K562 (cell line): ENCODE measurements around the gene SGMS1. TPM values are rescaled to one million over a fixed set of nuclear protein-coding genes. Genes with fewer than 3 reads are reported as not detected.

Experiments
- ATAC-seq: fragments of 200-7000 bp; cut with Tn5 transposase; 3 replicates; pipeline ENCODE4 v1.9.1; 2020; ENCODE audit warnings: moderate library complexity
- BruUV-seq: library from RNA; stranded (reverse); fragments of 400-500 nt; replicated peaks from 2 replicates; lab custom pipeline; 2021; lab: Mats Ljungman, UMichigan
- CTCF ChIA-PET: fragments of 300-600 bp; formaldehyde crosslinking; extraction: SDS; loops from one replicate; lab custom pipeline; 2021; ENCODE audit warnings: low intra/inter-chr PET ratio; lab: Yijun Ruan, JAX
- POLR2A ChIA-PET: fragments of 300-600, 350-650 bp; sonication (Branson Sonifier 250); formaldehyde crosslinking; extraction: SDS; loops from one replicate; lab custom pipeline; 2021; ENCODE audit warnings: antibody characterized with exemption, inconsistent platforms; lab: Yijun Ruan, JAX
- DNase-seq, 4 experiments: peaks; one replicate each; pipeline versions ENCODE4 v3.0.0 to v3.0.0-alpha.2; 2011 to 2018; ENCODE audit warnings: low spot score in 3 of 4, mixed read lengths in 3 of 4; ENCODE audit errors: extremely low read depth in 1 of 4
- FAIRE-seq: peaks from 2 replicates; lab custom pipeline; 2011; peaks lifted over from hg19 to GRCh38; lab: Jason Lieb, UNC
- H2AFZ ChIP-seq: 2 replicates; pipeline ENCODE4 v1.6.0; 2011; ENCODE audit warnings: low read depth, low read length, control low read depth, inconsistent platforms
- H3K27ac ChIP-seq: fragments of 200-600 bp; 3 replicates; pipeline ENCODE4 v1.8.0; 2011; ENCODE audit warnings: low read depth, mild to moderate bottlenecking, control low read depth, inconsistent platforms, low read length, moderate library complexity, mixed read lengths; ENCODE audit errors: extremely low read depth
- H3K27me3 ChIP-seq, 2 experiments: fragments of 300-600 bp in 1 of 2; 2 replicates in 1 of 2; 3 replicates in 1 of 2; pipeline versions ENCODE4 v1.6.0 to v1.8.0; 2011; ENCODE audit warnings: inconsistent platforms in 2 of 2, low read length in 2 of 2, mild to moderate bottlenecking in 1 of 2, mixed read lengths in 1 of 2, moderate library complexity in 1 of 2; ENCODE audit not compliant: control insufficient read depth in 2 of 2, insufficient read depth in 2 of 2
- H3K36me3 ChIP-seq: fragments of 300-600 bp; 3 replicates; pipeline ENCODE4 v1.8.0; 2011; ENCODE audit warnings: mild to moderate bottlenecking, low read length, inconsistent platforms; ENCODE audit not compliant: control insufficient read depth, insufficient read depth
- H3K4me1 ChIP-seq, 2 experiments: fragments of 200-600 bp in 1 of 2; replicated peaks in 1 of 2; 2 replicates in 1 of 2; 3 replicates in 1 of 2; pipeline versions ENCODE4 v1.5.1 to v1.8.0; 2011; ENCODE audit warnings: inconsistent platforms in 2 of 2, low read length in 2 of 2, mild to moderate bottlenecking in 1 of 2, mixed read lengths in 1 of 2, moderate library complexity in 1 of 2; ENCODE audit not compliant: control insufficient read depth in 2 of 2, insufficient read depth in 2 of 2
- H3K4me2 ChIP-seq: 2 replicates; pipeline ENCODE4 v1.6.1; 2011; ENCODE audit warnings: low read length, control low read depth, inconsistent platforms, mixed read lengths; ENCODE audit not compliant: insufficient read depth
- H3K4me3 ChIP-seq: fragments of 200-600 bp; sonication (generic), shearing (Covaris generic); 2 replicates; pipeline ENCODE4 v1.5.1; 2016; ENCODE audit warnings: control low read depth, inconsistent platforms
- H3K79me2 ChIP-seq: fragments of 200-600 bp; 3 replicates; pipeline ENCODE4 v1.8.0; 2011; ENCODE audit warnings: low read length, inconsistent platforms; ENCODE audit not compliant: control insufficient read depth, insufficient read depth
- H3K9ac ChIP-seq, 2 experiments: 2 replicates each; pipeline versions ENCODE4 v1.6.0 to v1.6.1; 2011; ENCODE audit warnings: low read depth in 2 of 2, low read length in 2 of 2, control low read depth in 1 of 2, inconsistent platforms in 1 of 2, mild to moderate bottlenecking in 1 of 2, mixed read lengths in 1 of 2; ENCODE audit not compliant: insufficient read depth in 1 of 2
- H3K9me1 ChIP-seq: one replicate; pipeline ENCODE4 v1.6.0; 2011; ENCODE audit warnings: inconsistent platforms, mild to moderate bottlenecking, low read length, moderate library complexity; ENCODE audit not compliant: control insufficient read depth, insufficient read depth
- H3K9me3 ChIP-seq: replicated peaks from 2 replicates; pipeline ENCODE4 v1.5.1; 2011; ENCODE audit warnings: low read depth, low read length, inconsistent platforms; ENCODE audit not compliant: control insufficient read depth, insufficient read depth
- H4K20me1 ChIP-seq: replicated peaks from 2 replicates; pipeline ENCODE4 v1.6.1; 2011; ENCODE audit warnings: low read length, inconsistent platforms, mixed read lengths; ENCODE audit not compliant: control insufficient read depth, insufficient read depth
- IRF2 ChIP-seq: sonication (generic); formaldehyde crosslinking; IDR thresholded peaks from 2 replicates; pipeline ENCODE4 v1.8.1; 2022; ENCODE audit warnings: mild to moderate bottlenecking, missing genetic modification reagents
- MEF2A ChIP-seq: IDR thresholded peaks from 2 replicates; pipeline ENCODE4 v1.6.1; 2011; ENCODE audit warnings: low read depth, mild to moderate bottlenecking, low read length, moderate library complexity; ENCODE audit not compliant: control insufficient read depth
- SMARCE1 ChIP-seq: fragments of 450-650 bp; IDR thresholded peaks from 2 replicates; pipeline ENCODE4 v1.7.1; 2016; ENCODE audit warnings: mild to moderate bottlenecking
- ZNF140 ChIP-seq: fragments of 250-450 bp; sonication (Bioruptor Pico); IDR thresholded peaks from 2 replicates; pipeline ENCODE4 v1.8.0; 2021; ENCODE audit warnings: moderate library complexity, mild to moderate bottlenecking, inconsistent platforms
- WGBS: fragments of 100-300 bp; shearing (Covaris generic); methylation state at CpG from one replicate; pipeline ENCODE4 v1.1.6; 2016; ENCODE audit warnings: low coverage, mixed read lengths; ENCODE audit not compliant: insufficient coverage; ENCODE audit errors: missing lambda C conversion rate; 5-methylcytosine and 5-hydroxymethylcytosine counted together
- in situ Hi-C: fragments of 300-500 bp; cut with MboI; formaldehyde crosslinking; loops from 4 replicates; pipeline ENCODE4 v1.15.0; 2018; ENCODE audit warnings: inconsistent platforms, mixed read lengths
- intact Hi-C: fragments of 100-400 bp; cut with micrococcal nuclease; formaldehyde crosslinking; loops from 2 replicates; pipeline ENCODE4 v1.14.2; 2022
- polyA plus RNA-seq, 8 experiments: library from polyadenylated mRNA; depleted of rRNA in 4 of 8; stranded (reverse) in 5 of 8; unstranded in 3 of 8; fragments of >200 nt; fragmentation: Nextera tagmentation in 2 of 8; fragmentation: Illumina TruSeq in 1 of 8; extraction: Ambion mirVana in 2 of 8; extraction: Trizol in 1 of 8; gene quantifications; 2 replicates each; pipeline versions ENCODE4 v1.2.1 to v1.2.3, GENCODE V29; 2011 to 2014; ENCODE audit warnings: inconsistent platforms in 1 of 8, missing spikeins in 1 of 8
- total RNA-seq, 7 experiments: library from RNA; depleted of rRNA in 6 of 7; stranded (reverse); fragments of >200 nt in 6 of 7; fragmentation: Illumina TruSeq in 2 of 7; extraction: Trizol in 2 of 7; gene quantifications; 2 replicates each; pipeline versions ENCODE4 v1.2.1 to v1.2.3, GENCODE V29; 2011 to 2021; ENCODE audit warnings: low replicate concordance in 1 of 7
- TF ChIP-seq, protein P1 (sequence below): fragments of 450-650 bp; IDR thresholded peaks from 2 replicates; pipeline ENCODE4 v1.6.1; 2016; ENCODE audit warnings: mild to moderate bottlenecking, moderate library complexity
- TF ChIP-seq, protein P2 (sequence below): fragments of 250-450 bp; sonication (Bioruptor Pico); IDR thresholded peaks from 2 replicates; pipeline ENCODE4 v1.4.0; 2020; ENCODE audit warnings: mild to moderate bottlenecking, moderate library complexity, borderline replicate concordance

Gene SGMS1
- total and polyA plus RNA-seq, 9 of the 15 experiments (the other 6 are each of a cell fraction or from before 2014, with no cell fraction given) = 22.6 to 232 (median 82.2) TPM

DNA sequence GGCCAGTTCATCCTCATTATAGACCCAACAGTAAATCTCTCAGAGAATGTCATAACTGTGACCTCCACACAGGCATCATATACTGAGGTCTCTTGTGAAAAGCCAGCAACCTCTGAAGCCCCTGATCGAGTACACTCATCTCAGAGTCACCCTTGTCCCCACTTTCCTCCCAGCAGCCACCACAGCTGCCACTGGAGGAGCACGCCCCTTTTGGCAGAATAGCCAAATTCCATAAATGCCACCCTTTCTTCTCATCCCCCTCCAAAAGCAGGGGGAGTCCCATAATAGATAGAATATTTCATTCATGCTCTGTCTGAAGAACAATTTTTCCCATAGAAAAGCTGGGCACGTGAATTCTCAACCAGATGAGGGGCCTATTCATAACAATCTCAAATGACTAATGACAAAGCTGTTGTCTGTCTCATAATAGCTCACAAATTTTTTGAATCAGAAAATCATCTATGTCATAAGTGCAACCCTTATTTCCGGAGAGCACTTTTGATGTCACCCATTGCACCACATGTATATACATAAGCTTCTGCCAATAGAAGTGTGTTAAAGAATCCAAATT, 47.4 kb downstream of the SGMS1 start:
- Histone ChIP-seq H3K36me3 (no peaks in the 10 kb centered on the region; the same call in 1 of the 3 replicates), H3K4me1 (peaks cover 54 to 90% of the 10 kb centered on the region in 2 experiments), H3K9me1 (no peaks in the 10 kb centered on the region), H2AFZ (no peak overlapping the region), H3K9me3 (no peaks in the 10 kb centered on the region), H4K20me1 (no peaks in the 10 kb centered on the region), H3K4me2 (peak overlapping the region; percentile 53), H3K79me2 (peaks cover 94% of the 10 kb centered on the region), H3K27ac (peak overlapping the region; percentile 97), H3K4me3 (no peak overlapping the region), H3K27me3 (no peaks in the 10 kb centered on the region), H3K9ac (peak overlapping the region; percentile 69 to 86; a peak in 3 of 4 replicates)
- 41% methylated on average over 4 of the region's 4 CpGs for WGBS
- intact Hi-C loops (no loop called here), in situ Hi-C loops (no loop called here)
- FAIRE-seq (no peak), DNase-seq (peak in 1 of 4 experiments; percentile 10), ATAC-seq (peak; percentile 3; the same call in 1 of the 3 replicates)
- CTCF ChIA-PET = no interaction called here
- no TSS peak for BruUV-seq
- POLR2A ChIA-PET = interaction anchor here (0.6 to 5.5 kb wide), 16 partner anchors 9 to 620 kb away, joined by 3 to 67 read pairs (median 4); partner anchors contain the start of gene SGMS1
- TF ChIP-seq, protein P1, sequence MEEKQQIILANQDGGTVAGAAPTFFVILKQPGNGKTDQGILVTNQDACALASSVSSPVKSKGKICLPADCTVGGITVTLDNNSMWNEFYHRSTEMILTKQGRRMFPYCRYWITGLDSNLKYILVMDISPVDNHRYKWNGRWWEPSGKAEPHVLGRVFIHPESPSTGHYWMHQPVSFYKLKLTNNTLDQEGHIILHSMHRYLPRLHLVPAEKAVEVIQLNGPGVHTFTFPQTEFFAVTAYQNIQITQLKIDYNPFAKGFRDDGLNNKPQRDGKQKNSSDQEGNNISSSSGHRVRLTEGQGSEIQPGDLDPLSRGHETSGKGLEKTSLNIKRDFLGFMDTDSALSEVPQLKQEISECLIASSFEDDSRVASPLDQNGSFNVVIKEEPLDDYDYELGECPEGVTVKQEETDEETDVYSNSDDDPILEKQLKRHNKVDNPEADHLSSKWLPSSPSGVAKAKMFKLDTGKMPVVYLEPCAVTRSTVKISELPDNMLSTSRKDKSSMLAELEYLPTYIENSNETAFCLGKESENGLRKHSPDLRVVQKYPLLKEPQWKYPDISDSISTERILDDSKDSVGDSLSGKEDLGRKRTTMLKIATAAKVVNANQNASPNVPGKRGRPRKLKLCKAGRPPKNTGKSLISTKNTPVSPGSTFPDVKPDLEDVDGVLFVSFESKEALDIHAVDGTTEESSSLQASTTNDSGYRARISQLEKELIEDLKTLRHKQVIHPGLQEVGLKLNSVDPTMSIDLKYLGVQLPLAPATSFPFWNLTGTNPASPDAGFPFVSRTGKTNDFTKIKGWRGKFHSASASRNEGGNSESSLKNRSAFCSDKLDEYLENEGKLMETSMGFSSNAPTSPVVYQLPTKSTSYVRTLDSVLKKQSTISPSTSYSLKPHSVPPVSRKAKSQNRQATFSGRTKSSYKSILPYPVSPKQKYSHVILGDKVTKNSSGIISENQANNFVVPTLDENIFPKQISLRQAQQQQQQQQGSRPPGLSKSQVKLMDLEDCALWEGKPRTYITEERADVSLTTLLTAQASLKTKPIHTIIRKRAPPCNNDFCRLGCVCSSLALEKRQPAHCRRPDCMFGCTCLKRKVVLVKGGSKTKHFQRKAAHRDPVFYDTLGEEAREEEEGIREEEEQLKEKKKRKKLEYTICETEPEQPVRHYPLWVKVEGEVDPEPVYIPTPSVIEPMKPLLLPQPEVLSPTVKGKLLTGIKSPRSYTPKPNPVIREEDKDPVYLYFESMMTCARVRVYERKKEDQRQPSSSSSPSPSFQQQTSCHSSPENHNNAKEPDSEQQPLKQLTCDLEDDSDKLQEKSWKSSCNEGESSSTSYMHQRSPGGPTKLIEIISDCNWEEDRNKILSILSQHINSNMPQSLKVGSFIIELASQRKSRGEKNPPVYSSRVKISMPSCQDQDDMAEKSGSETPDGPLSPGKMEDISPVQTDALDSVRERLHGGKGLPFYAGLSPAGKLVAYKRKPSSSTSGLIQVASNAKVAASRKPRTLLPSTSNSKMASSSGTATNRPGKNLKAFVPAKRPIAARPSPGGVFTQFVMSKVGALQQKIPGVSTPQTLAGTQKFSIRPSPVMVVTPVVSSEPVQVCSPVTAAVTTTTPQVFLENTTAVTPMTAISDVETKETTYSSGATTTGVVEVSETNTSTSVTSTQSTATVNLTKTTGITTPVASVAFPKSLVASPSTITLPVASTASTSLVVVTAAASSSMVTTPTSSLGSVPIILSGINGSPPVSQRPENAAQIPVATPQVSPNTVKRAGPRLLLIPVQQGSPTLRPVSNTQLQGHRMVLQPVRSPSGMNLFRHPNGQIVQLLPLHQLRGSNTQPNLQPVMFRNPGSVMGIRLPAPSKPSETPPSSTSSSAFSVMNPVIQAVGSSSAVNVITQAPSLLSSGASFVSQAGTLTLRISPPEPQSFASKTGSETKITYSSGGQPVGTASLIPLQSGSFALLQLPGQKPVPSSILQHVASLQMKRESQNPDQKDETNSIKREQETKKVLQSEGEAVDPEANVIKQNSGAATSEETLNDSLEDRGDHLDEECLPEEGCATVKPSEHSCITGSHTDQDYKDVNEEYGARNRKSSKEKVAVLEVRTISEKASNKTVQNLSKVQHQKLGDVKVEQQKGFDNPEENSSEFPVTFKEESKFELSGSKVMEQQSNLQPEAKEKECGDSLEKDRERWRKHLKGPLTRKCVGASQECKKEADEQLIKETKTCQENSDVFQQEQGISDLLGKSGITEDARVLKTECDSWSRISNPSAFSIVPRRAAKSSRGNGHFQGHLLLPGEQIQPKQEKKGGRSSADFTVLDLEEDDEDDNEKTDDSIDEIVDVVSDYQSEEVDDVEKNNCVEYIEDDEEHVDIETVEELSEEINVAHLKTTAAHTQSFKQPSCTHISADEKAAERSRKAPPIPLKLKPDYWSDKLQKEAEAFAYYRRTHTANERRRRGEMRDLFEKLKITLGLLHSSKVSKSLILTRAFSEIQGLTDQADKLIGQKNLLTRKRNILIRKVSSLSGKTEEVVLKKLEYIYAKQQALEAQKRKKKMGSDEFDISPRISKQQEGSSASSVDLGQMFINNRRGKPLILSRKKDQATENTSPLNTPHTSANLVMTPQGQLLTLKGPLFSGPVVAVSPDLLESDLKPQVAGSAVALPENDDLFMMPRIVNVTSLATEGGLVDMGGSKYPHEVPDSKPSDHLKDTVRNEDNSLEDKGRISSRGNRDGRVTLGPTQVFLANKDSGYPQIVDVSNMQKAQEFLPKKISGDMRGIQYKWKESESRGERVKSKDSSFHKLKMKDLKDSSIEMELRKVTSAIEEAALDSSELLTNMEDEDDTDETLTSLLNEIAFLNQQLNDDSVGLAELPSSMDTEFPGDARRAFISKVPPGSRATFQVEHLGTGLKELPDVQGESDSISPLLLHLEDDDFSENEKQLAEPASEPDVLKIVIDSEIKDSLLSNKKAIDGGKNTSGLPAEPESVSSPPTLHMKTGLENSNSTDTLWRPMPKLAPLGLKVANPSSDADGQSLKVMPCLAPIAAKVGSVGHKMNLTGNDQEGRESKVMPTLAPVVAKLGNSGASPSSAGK = no peak
- TF ChIP-seq MEF2A (no peak), ZNF140 (CRISPR knock-in tag) (no peak), SMARCE1 (no peak), IRF2 (CRISPR knock-in tag) (no peak)
- TF ChIP-seq, protein P2, sequence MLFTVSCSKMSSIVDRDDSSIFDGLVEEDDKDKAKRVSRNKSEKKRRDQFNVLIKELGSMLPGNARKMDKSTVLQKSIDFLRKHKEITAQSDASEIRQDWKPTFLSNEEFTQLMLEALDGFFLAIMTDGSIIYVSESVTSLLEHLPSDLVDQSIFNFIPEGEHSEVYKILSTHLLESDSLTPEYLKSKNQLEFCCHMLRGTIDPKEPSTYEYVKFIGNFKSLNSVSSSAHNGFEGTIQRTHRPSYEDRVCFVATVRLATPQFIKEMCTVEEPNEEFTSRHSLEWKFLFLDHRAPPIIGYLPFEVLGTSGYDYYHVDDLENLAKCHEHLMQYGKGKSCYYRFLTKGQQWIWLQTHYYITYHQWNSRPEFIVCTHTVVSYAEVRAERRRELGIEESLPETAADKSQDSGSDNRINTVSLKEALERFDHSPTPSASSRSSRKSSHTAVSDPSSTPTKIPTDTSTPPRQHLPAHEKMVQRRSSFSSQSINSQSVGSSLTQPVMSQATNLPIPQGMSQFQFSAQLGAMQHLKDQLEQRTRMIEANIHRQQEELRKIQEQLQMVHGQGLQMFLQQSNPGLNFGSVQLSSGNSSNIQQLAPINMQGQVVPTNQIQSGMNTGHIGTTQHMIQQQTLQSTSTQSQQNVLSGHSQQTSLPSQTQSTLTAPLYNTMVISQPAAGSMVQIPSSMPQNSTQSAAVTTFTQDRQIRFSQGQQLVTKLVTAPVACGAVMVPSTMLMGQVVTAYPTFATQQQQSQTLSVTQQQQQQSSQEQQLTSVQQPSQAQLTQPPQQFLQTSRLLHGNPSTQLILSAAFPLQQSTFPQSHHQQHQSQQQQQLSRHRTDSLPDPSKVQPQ (CRISPR knock-in tag) = no peak
